Right lobe of liver (tissue), 4 donors: ENCODE results near the gene OBP2B.

Source experiments
- CTCF ChIP-seq, 4 donors: fragments of 200-600 bp in 3 of 4; fragments of 450-650 bp in 1 of 4; IDR thresholded peaks; one replicate each; pipeline versions ENCODE4 v1.5.1 to v1.8.0; 2016 to 2022; ENCODE audit warnings: antibody characterized with exemption in 4 of 4, mild to moderate bottlenecking in 2 of 4
- POLR2A ChIP-seq: fragments of 450-650 bp; IDR thresholded peaks from one replicate; pipeline ENCODE4 v1.6.1; 2017; ENCODE audit warnings: antibody characterized with exemption, mild to moderate bottlenecking
- donor health status: DM: no; HTN: no; CAD: no.
- donor health status: DM: no; HTN: no; CAD: no.
- donor health status: DM: no; HTN: yes; CAD: no.

- TF ChIP-seq CTCF (IDR thresholded peaks at IDR 0.05) (no peak), POLR2A (no peak)
Measured at GRCh38 chr9:133230093-133230492, 21.0 kb upstream of the OBP2B start.
